HepG2 (cell line): ENCODE measurements around the gene RAB40C. TPM values are rescaled to one million over a fixed set of nuclear protein-coding genes. Genes with fewer than 3 reads are reported as not detected.

Experiments used
- ATF2 ChIP-seq: sonication (generic); formaldehyde crosslinking; IDR thresholded peaks from 2 replicates; pipeline ENCODE4 v1.4.0; 2020; ENCODE audit warnings: missing genetic modification reagents
- DMAP1 ChIP-seq: IDR thresholded peaks from 2 replicates; pipeline ENCODE4 v1.6.1; 2016
- FOXK2 ChIP-seq: fragments of 450-650 bp; IDR thresholded peaks from 2 replicates; pipeline ENCODE4 v1.6.1; 2016
- GZF1 ChIP-seq: sonication (generic); formaldehyde crosslinking; IDR thresholded peaks from 2 replicates; pipeline ENCODE4 v1.5.1; 2020; ENCODE audit warnings: mild to moderate bottlenecking, missing genetic modification reagents
- SRSF1 ChIP-seq: fragments of 200-400 bp; formaldehyde crosslinking; optimal IDR thresholded peaks from 2 replicates; pipeline ENCODE3; 2017; ENCODE audit warnings: mild to moderate bottlenecking, low read depth, low read length, moderate library complexity
- STAT5B ChIP-seq: sonication (generic); formaldehyde crosslinking; IDR thresholded peaks from 2 replicates; pipeline ENCODE4 v1.4.0; 2020; ENCODE audit warnings: missing genetic modification reagents
- U2AF2 ChIP-seq: fragments of 200-400 bp; formaldehyde crosslinking; IDR thresholded peaks from 2 replicates; pipeline ENCODE4 v1.6.1; 2017; ENCODE audit warnings: low read depth, mild to moderate bottlenecking, low read length
- ZBTB38 ChIP-seq: sonication (generic); formaldehyde crosslinking; IDR thresholded peaks from 2 replicates; pipeline ENCODE4 v1.5.1; 2020; ENCODE audit warnings: mild to moderate bottlenecking, missing genetic modification reagents
- ZBTB8A ChIP-seq: sonication (generic); formaldehyde crosslinking; IDR thresholded peaks from 2 replicates; pipeline ENCODE4 v1.4.0; 2020; ENCODE audit warnings: mild to moderate bottlenecking, low read depth, missing genetic modification reagents, borderline replicate concordance
- ZNF180 ChIP-seq: sonication (generic); formaldehyde crosslinking; IDR thresholded peaks from 2 replicates; pipeline ENCODE4 v1.4.0; 2020; ENCODE audit warnings: low read depth, missing genetic modification reagents, borderline replicate concordance
- ZNF260 ChIP-seq: sonication (generic); formaldehyde crosslinking; IDR thresholded peaks from 2 replicates; pipeline ENCODE4 v1.4.0; 2020; ENCODE audit warnings: missing genetic modification reagents, low read depth, mild to moderate bottlenecking, borderline replicate concordance
- ZNF335 ChIP-seq: sonication (generic); formaldehyde crosslinking; IDR thresholded peaks from 2 replicates; pipeline ENCODE4 v1.4.0; 2020; ENCODE audit warnings: missing genetic modification reagents
- ZNF33B ChIP-seq: sonication (generic); formaldehyde crosslinking; IDR thresholded peaks from 2 replicates; pipeline ENCODE4 v1.5.1; 2020; ENCODE audit warnings: mild to moderate bottlenecking, missing genetic modification reagents
- ZUFSP ChIP-seq: sonication (generic); formaldehyde crosslinking; IDR thresholded peaks from 2 replicates; pipeline ENCODE4 v1.9.0; 2021; ENCODE audit warnings: missing genetic modification reagents, mild to moderate bottlenecking, borderline replicate concordance
- polyA plus RNA-seq, 8 experiments: library from polyadenylated mRNA; depleted of rRNA in 3 of 8; stranded (reverse) in 7 of 8; unstranded in 1 of 8; fragments of >200 nt; fragmentation: Illumina TruSeq in 4 of 8; extraction: Trizol in 4 of 8; gene quantifications; 2 replicates each; pipeline versions ENCODE4 v1.2.1 to v1.2.3, GENCODE V29; 2011 to 2016; ENCODE audit warnings: low read depth in 4 of 8, missing spikeins in 1 of 8, mixed read lengths in 1 of 8; ENCODE audit not compliant: insufficient read depth in 1 of 8
- total RNA-seq, 5 experiments: library from RNA; depleted of rRNA; stranded (reverse); fragments of >200 nt; fragmentation: Illumina TruSeq; extraction: Trizol; gene quantifications; 2 replicates each; pipeline ENCODE4 v1.2.3, GENCODE V29; 2016; ENCODE audit warnings: low read depth in 1 of 5
- TF ChIP-seq, protein P1 (sequence below): sonication (generic); formaldehyde crosslinking; IDR thresholded peaks from 2 replicates; pipeline ENCODE4 v1.4.0; 2020; ENCODE audit warnings: mild to moderate bottlenecking, missing genetic modification reagents
- TF ChIP-seq, protein P2 (sequence below): fragments of 450-650 bp; IDR thresholded peaks from 2 replicates; pipeline ENCODE4 v1.6.1; 2017

Gene RAB40C
- total and polyA plus RNA-seq, 2 of the 13 experiments (the other 11 are each of a cell fraction or from before 2014, with no cell fraction given) = 7.7 to 11.5 TPM

GRCh38 chr16:642189-643049 lies 52.6 kb downstream of the RAB40C start (continued):
- TF ChIP-seq, protein P1, sequence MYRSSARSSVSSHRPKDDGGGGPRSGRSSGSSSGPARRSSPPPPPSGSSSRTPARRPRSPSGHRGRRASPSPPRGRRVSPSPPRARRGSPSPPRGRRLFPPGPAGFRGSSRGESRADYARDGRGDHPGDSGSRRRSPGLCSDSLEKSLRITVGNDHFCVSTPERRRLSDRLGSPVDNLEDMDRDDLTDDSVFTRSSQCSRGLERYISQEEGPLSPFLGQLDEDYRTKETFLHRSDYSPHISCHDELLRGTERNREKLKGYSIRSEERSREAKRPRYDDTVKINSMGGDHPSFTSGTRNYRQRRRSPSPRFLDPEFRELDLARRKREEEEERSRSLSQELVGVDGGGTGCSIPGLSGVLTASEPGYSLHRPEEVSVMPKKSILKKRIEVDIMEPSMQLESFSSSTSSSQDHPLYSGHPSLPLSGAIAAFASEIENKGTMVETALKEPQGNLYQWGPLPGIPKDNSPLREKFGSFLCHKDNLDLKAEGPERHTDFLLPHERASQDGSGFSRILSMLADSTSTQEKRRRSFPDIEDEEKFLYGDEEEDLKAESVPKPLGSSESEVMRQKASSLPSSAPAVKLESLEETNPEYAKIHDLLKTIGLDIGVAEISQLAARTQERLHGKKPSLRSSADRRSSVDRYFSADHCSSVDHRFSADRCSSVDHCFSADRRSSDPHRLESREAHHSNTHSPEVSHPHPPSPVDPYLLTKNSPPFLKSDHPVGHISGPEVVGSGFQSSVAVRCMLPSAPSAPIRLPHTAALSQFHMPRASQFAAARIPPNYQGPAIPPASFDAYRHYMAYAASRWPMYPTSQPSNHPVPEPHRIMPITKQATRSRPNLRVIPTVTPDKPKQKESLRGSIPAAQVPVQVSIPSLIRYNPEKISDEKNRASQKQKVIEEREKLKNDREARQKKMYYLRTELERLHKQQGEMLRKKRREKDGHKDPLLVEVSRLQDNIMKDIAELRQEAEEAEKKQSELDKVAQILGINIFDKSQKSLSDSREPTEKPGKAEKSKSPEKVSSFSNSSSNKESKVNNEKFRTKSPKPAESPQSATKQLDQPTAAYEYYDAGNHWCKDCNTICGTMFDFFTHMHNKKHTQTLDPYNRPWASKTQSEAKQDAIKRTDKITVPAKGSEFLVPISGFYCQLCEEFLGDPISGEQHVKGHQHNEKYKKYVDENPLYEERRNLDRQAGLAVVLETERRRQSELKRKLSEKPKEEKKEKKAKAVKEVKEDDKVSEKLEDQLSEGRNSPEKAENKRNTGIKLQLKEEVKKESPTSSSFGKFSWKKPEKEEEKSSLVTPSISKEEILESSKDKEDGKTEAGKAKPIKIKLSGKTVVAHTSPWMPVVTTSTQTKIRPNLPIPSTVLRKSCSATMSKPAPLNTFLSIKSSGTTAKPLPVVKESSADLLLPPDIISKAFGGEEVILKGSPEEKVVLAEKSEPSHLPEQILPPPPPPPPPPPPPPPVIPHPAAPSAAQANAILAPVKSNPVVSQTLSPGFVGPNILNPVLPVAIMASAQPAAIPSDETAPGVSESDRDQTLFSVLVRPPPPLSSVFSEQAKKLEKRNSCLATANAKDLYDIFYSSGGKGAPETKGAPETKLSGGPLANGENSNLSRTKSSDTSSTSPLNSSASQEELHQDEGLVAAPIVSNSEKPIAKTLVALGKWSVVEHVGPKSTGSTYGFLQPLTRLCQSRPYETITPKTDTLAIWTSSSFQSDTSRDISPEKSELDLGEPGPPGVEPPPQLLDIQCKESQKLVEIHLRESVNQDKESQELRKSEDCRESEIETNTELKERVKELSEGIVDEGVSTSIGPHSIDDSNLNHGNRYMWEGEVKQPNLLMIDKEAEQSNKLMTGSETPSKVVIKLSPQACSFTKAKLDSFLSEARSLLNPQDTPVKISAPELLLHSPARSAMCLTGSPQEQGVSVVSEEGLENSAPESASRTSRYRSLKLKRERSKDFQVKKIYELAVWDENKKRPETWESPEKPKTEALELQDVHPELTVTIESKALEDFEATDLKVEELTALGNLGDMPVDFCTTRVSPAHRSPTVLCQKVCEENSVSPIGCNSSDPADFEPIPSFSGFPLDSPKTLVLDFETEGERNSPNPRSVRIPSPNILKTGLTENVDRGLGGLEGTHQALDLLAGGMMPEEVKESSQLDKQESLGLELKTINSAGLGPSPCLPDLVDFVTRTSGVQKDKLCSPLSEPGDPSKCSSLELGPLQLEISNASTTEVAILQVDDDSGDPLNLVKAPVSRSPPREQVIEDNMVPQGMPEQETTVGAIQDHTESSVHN (CRISPR knock-in tag) = peak; percentile 57; the same call in 1 of the 2 replicates
- TF ChIP-seq DMAP1 (CRISPR knock-in tag) = peak; percentile 13; the same call in 1 of the 2 replicates
- TF ChIP-seq ZNF335 = no peak
- peak; percentile 69 for TF ChIP-seq ZNF33B
- TF ChIP-seq ZUFSP (CRISPR knock-in tag) = no peak
- no peak for TF ChIP-seq ZNF180 (CRISPR knock-in tag)
- TF ChIP-seq ZBTB8A (CRISPR knock-in tag) = peak; percentile 44; the same call in 1 of the 2 replicates
- no peak for TF ChIP-seq ZNF260
- TF ChIP-seq, protein P2, sequence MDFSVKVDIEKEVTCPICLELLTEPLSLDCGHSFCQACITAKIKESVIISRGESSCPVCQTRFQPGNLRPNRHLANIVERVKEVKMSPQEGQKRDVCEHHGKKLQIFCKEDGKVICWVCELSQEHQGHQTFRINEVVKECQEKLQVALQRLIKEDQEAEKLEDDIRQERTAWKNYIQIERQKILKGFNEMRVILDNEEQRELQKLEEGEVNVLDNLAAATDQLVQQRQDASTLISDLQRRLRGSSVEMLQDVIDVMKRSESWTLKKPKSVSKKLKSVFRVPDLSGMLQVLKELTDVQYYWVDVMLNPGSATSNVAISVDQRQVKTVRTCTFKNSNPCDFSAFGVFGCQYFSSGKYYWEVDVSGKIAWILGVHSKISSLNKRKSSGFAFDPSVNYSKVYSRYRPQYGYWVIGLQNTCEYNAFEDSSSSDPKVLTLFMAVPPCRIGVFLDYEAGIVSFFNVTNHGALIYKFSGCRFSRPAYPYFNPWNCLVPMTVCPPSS = no peak
- no peak for TF ChIP-seq U2AF2
- TF ChIP-seq STAT5B (CRISPR knock-in tag) = peak; percentile 76; the same call in 1 of the 2 replicates
- TF ChIP-seq GZF1 = no peak
- 0 out of 2 replicates have a peak, but pooled peaks have one; percentile 36 for TF ChIP-seq ZBTB38 (CRISPR knock-in tag)
- peak; percentile 34 for TF ChIP-seq SRSF1
- 0 out of 2 replicates have a peak, but pooled peaks have one; percentile 24 for TF ChIP-seq ATF2 (CRISPR knock-in tag)
- TF ChIP-seq FOXK2 = no peak
